Spleen (tissue), 13 donors: ENCODE results near the gene COL2A1. TPM values are rescaled to one million over a fixed set of nuclear protein-coding genes. Genes with fewer than 3 reads are reported as not detected.

ENCODE experiments used
- DNase-seq: peaks from one replicate; pipeline ENCODE4 v3.0.0-alpha.2; 2020
- H3K27ac ChIP-seq, 8 donors: fragments of 200-600 bp; sonication (generic) in 7 of 8; 1 replicate in 4 of 8; 2 replicates in 4 of 8; pipeline versions ENCODE4 v1.5.0 to v1.8.0; 2016 to 2021; ENCODE audit warnings: inconsistent platforms in 4 of 8, mild to moderate bottlenecking in 4 of 8, moderate library complexity in 1 of 8
- H3K27me3 ChIP-seq, 7 donors: fragments of 200-600 bp; sonication (generic) in 6 of 7; replicated peaks in 1 of 7; 1 replicate in 4 of 7; 2 replicates in 3 of 7; pipeline versions ENCODE4 v1.5.0 to v1.8.0; 2016 to 2021; ENCODE audit warnings: inconsistent platforms in 3 of 7, mild to moderate bottlenecking in 1 of 7
- H3K36me3 ChIP-seq, 6 donors: fragments of 200-600 bp; sonication (generic) in 5 of 6; 1 replicate in 4 of 6; 2 replicates in 2 of 6; pipeline versions ENCODE4 v1.5.0 to v1.8.0; 2016 to 2021; ENCODE audit warnings: inconsistent platforms in 2 of 6
- H3K4me1 ChIP-seq, 6 donors: fragments of 200-600 bp; sonication (generic) in 5 of 6; 1 replicate in 3 of 6; 2 replicates in 3 of 6; pipeline versions ENCODE4 v1.5.0 to v1.8.0; 2016 to 2021; ENCODE audit warnings: inconsistent platforms in 3 of 6
- H3K4me3 ChIP-seq, 8 donors: fragments of 200-600 bp; sonication (generic) in 7 of 8; 1 replicate in 4 of 8; 2 replicates in 4 of 8; pipeline versions ENCODE4 v1.5.0 to v1.8.0; 2016 to 2021; ENCODE audit warnings: inconsistent platforms in 4 of 8, mild to moderate bottlenecking in 4 of 8, moderate library complexity in 2 of 8
- H3K9me3 ChIP-seq, 8 donors: fragments of 200-600 bp; sonication (generic) in 7 of 8; 1 replicate in 4 of 8; 2 replicates in 4 of 8; pipeline versions ENCODE4 v1.5.0 to v1.8.0; 2016 to 2021; ENCODE audit warnings: inconsistent platforms in 4 of 8
- CTCF ChIP-seq, 11 experiments: fragments of 200-600 bp in 7 of 11; fragments of 450-650 bp in 4 of 11; sonication (generic) in 4 of 11; IDR thresholded peaks in 8 of 11; conservative IDR thresholded peaks in 3 of 11; 1 replicate in 7 of 11; 2 replicates in 4 of 11; pipeline versions ENCODE4 v1.4.0 to v1.8.0; 2016 to 2021; ENCODE audit warnings: antibody characterized with exemption in 11 of 11, inconsistent platforms in 4 of 11, mild to moderate bottlenecking in 1 of 11
- POLR2A ChIP-seq, 3 donors: fragments of 450-650 bp; IDR thresholded peaks; one replicate each; pipeline ENCODE4 v1.5.1; 2017; ENCODE audit warnings: antibody characterized with exemption in 3 of 3, mild to moderate bottlenecking in 1 of 3
- POLR2AphosphoS5 ChIP-seq, 3 donors: sonication (generic); formaldehyde crosslinking; IDR thresholded peaks; one replicate each; pipeline ENCODE4 v1.5.1; 2017; ENCODE audit warnings: antibody characterized with exemption in 3 of 3
- WGBS, 5 donors: extraction: QIAGEN DNeasy Blood & Tissue Kit in 3 of 5; methylation state at CpG; one replicate each; pipeline versions ENCODE4 v1.1.5 to v1.1.7; 2013 to 2018; 5-methylcytosine and 5-hydroxymethylcytosine counted together
- intact Hi-C: fragments of 100-400 bp; cut with DNase I; formaldehyde crosslinking; loops from one replicate; pipeline ENCODE4 v1.15.0; 2023; ENCODE audit warnings: low total_unique reads
- long read RNA-seq, 2 donors: transcript quantifications; one replicate each; lab custom pipeline, GENCODE V29; 2026
- polyA plus RNA-seq, 3 donors: library from polyadenylated mRNA; stranded (reverse); fragments of 200-250 nt; gene quantifications; one replicate each; pipeline ENCODE4 v1.2.1, GENCODE V29; 2013
- total RNA-seq, 7 donors: library from RNA; depleted of rRNA in 3 of 7; stranded (reverse); fragments of >200 nt in 3 of 7; fragmentation: NEBNext Ultra II Directional in 4 of 7; extraction: Animal tissue kit (Norgen Biotek cat#: 25700) in 4 of 7; gene quantifications; one replicate each; pipeline versions ENCODE4 v1.1.0 to v1.2.1, GENCODE V29; 2016 to 2021
- donor health status: healthy with polysubstance abuse.
- donor health status: DM: no; HTN: no; CAD: no; lungs with moderate emphysema.
- donor health status: DM: no; HTN: no; CAD: no.
- donor health status: Bipolar disorder and iron deficiency.
- donor health status: healthy.
- donor health status: DM: no; HTN: no; CAD: no.
- donor health status: DM: yes; HTN: yes; CAD: no.

Gene COL2A1
- total RNA-seq (under 1 TPM in 3 of 7 donors, not detected in 4; 0.37 to 0.49 (median 0.47) TPM), polyA plus RNA-seq (not detected)
- long read RNA-seq, donor 1: 0 reads
- long read RNA-seq, donor 2: 0 reads

- WGBS, 5 donors: 1 to 3% (median 1%) methylated on average over 16 to 83 of the region's 83 CpGs
- DNase-seq: no peak
- Histone ChIP-seq H3K4me3 (peak within 1 kb of the TSS; percentile 28 to 67 (median 38)), H3K9me3 (no peaks in the 10 kb centered on the region), H3K36me3 (no peaks in the 10 kb centered on the region), H3K27ac (no peak within 1 kb of the TSS), H3K27me3 (peaks cover 20 to 100% (median 62%) of the 10 kb centered on the region in 7 donors), H3K4me1 (peaks cover 38 to 49% (median 46%) of the 10 kb centered on the region in 6 donors)
- intact Hi-C loops: no loop called here
- TF ChIP-seq POLR2A (IDR thresholded peaks at IDR 0.05) (no peak), POLR2AphosphoS5 (IDR thresholded peaks at IDR 0.05) (peak in 2 of 3 donors; percentile 45 to 55), CTCF (IDR thresholded peaks at IDR 0.05 in 8 of 11, conservative IDR thresholded peaks at IDR 0.05 in 3 of 11) (no peak)
Measured at GRCh38 chr12:48004053-48004941, at the start of gene COL2A1. TSS of gene COL2A1 (minus strand) at chr12:48004476. CDS start at chr12:48004321, 155 bp downstream.

- no peak overlapping the region for H3K4me3 ChIP-seq
- intact Hi-C loops: no loop called here
Measured at GRCh38 chr12:48053883-48054282, 49.6 kb upstream of the COL2A1 start.

GRCh38 chr12:48053122-48053521 is 48.8 kb upstream of the COL2A1 start:
- H3K9me3 ChIP-seq: no peaks in the 10 kb centered on the region
- no peaks in the 10 kb centered on the region for H3K4me1 ChIP-seq
- TF ChIP-seq POLR2A (IDR thresholded peaks at IDR 0.05) (no peak), CTCF (IDR thresholded peaks at IDR 0.05 in 8 of 11, conservative IDR thresholded peaks at IDR 0.05 in 3 of 11) (no peak), POLR2AphosphoS5 (IDR thresholded peaks at IDR 0.05) (no peak)
- intact Hi-C loops: no loop called here
- no peaks in the 10 kb centered on the region for H3K27me3 ChIP-seq
- peaks cover 0 to 49% (median 15%) of the 10 kb centered on the region in 6 donors for H3K36me3 ChIP-seq
- WGBS, 5 donors: 94 to 98% (median 96%) methylated on average over 3 of the region's 3 CpGs
- H3K4me3 ChIP-seq: no peak overlapping the region
- DNase-seq: no peak
- H3K27ac ChIP-seq: no peak overlapping the region

More at GRCh38 chr12:48053883-48054282, 49.6 kb upstream of the COL2A1 start:
- no peak overlapping the region for H3K27ac ChIP-seq
- no peaks in the 10 kb centered on the region for H3K27me3 ChIP-seq
- TF ChIP-seq POLR2AphosphoS5 (IDR thresholded peaks at IDR 0.05): no peak
- no peak for TF ChIP-seq POLR2A (IDR thresholded peaks at IDR 0.05)
- TF ChIP-seq CTCF (IDR thresholded peaks at IDR 0.05 in 8 of 11, conservative IDR thresholded peaks at IDR 0.05 in 3 of 11): no peak
- DNase-seq: no peak
- H3K4me1 ChIP-seq: no peaks in the 10 kb centered on the region
- peaks cover 0 to 6% (median 4%) of the 10 kb centered on the region in 8 donors for H3K9me3 ChIP-seq
- peaks cover 0 to 49% (median 13%) of the 10 kb centered on the region in 6 donors for H3K36me3 ChIP-seq
- WGBS, 5 donors: 88 to 95% (median 93%) methylated on average over 4 of the region's 4 CpGs

DNA sequence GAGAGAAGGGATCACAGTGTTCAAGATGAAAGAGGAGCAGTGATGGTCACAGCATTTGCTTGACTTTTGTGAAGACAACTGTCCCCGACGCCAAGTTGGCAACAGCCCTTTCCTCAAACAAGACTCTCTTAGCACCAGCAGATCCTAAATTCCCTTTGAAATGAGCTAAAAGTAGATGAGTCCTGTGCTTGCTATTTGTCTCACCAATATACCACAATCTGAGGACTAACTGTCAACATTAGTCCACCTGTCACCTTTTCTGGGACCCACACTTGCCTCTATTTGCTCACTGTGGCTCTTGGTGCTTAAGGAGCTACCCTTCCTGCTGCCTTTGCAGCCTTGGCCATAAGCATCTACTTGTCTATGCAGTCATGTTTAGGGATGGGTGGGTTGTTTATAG is 47.4 kb upstream of the COL2A1 start:
- Histone ChIP-seq H3K4me1 (no peaks in the 10 kb centered on the region), H3K4me3 (no peak overlapping the region), H3K27me3 (no peaks in the 10 kb centered on the region), H3K27ac (no peak overlapping the region), H3K9me3 (no peaks in the 10 kb centered on the region), H3K36me3 (peaks cover 0 to 60% (median 28%) of the 10 kb centered on the region in 6 donors)
- DNase-seq: no peak
- 95 to 98% (median 97%) methylated on average over 2 of the region's 2 CpGs for WGBS, 5 donors
- intact Hi-C loops: no loop called here
- TF ChIP-seq POLR2AphosphoS5 (IDR thresholded peaks at IDR 0.05) (no peak), POLR2A (IDR thresholded peaks at IDR 0.05) (no peak), CTCF (IDR thresholded peaks at IDR 0.05 in 8 of 11, conservative IDR thresholded peaks at IDR 0.05 in 3 of 11) (no peak)
